Endothelial cell (in vitro differentiated cells): ENCODE measurements around the gene HTT. TPM values are rescaled to one million over a fixed set of nuclear protein-coding genes. Genes with fewer than 3 reads are reported as not detected.

Experiments used
- DNase-seq: peaks from one replicate; pipeline ENCODE4 v3.0.0; 2021; ENCODE audit warnings: low spot score
- H3K27ac Mint-ChIP-seq: one replicate; pipeline ENCODE4 v1.8.0; 2021; ENCODE audit warnings: mixed read lengths, inconsistent platforms; ENCODE audit not compliant: unreplicated experiment
- H3K27me3 Mint-ChIP-seq: one replicate; pipeline ENCODE4 v1.8.0; 2021; ENCODE audit warnings: mild to moderate bottlenecking, moderate library complexity, mixed read lengths, inconsistent platforms; ENCODE audit not compliant: unreplicated experiment
- H3K36me3 Mint-ChIP-seq: one replicate; pipeline ENCODE4 v1.8.0; 2021; ENCODE audit warnings: mild to moderate bottlenecking, low read depth, mixed read lengths, inconsistent platforms; ENCODE audit not compliant: unreplicated experiment
- H3K4me1 Mint-ChIP-seq: one replicate; pipeline ENCODE4 v1.8.0; 2021; ENCODE audit warnings: mild to moderate bottlenecking, mixed read lengths, inconsistent platforms; ENCODE audit not compliant: unreplicated experiment
- H3K4me3 Mint-ChIP-seq: one replicate; pipeline ENCODE4 v1.8.0; 2021; ENCODE audit warnings: mild to moderate bottlenecking, mixed read lengths, inconsistent platforms; ENCODE audit not compliant: unreplicated experiment
- H3K9me3 Mint-ChIP-seq: one replicate; pipeline ENCODE4 v1.8.0; 2021; ENCODE audit warnings: mixed read lengths, inconsistent platforms; ENCODE audit not compliant: unreplicated experiment
- CTCF ChIP-seq: fragments of 200-600 bp; sonication (generic); IDR thresholded peaks from one replicate; pipeline ENCODE4 v1.5.0; 2021; ENCODE audit warnings: antibody characterized with exemption; ENCODE audit not compliant: unreplicated experiment
- total RNA-seq: library from RNA; stranded (reverse); fragmentation: NEBNext Ultra II Directional; extraction: Animal tissue kit (Norgen Biotek cat#: 25700); gene quantifications from one replicate; pipeline ENCODE4 v1.2.1, GENCODE V29; 2021; ENCODE audit not compliant: unreplicated experiment

The HTT gene
- total RNA-seq, 1 donor from 2014 or later: 62.4 TPM

- Mint-ChIP-seq H3K4me3 (peak overlapping the region; percentile 77), H3K4me1 (no peaks in the 10 kb centered on the region), H3K27ac (no peak overlapping the region), H3K36me3 (peaks cover 51% of the 10 kb centered on the region), H3K27me3 (peaks cover 6% of the 10 kb centered on the region), H3K9me3 (no peaks in the 10 kb centered on the region)
- DNase-seq: no peak
- no peak for TF ChIP-seq CTCF
These were observed 154.8 kb downstream of the HTT start for GRCh38 chr4:3229328-3229727.

- Mint-ChIP-seq H3K27ac (no peak overlapping the region), H3K27me3 (peaks cover 11% of the 10 kb centered on the region), H3K9me3 (no peaks in the 10 kb centered on the region), H3K36me3 (peaks cover 51% of the 10 kb centered on the region), H3K4me1 (no peaks in the 10 kb centered on the region), H3K4me3 (peak overlapping the region; percentile 77)
- no peak for TF ChIP-seq CTCF
- DNase-seq: no peak
These were observed 155.5 kb downstream of the HTT start for GRCh38 chr4:3229964-3230363.

GRCh38 chr4:3231471-3231870 is 157.0 kb downstream of the HTT start:
- H3K27me3 Mint-ChIP-seq: peaks cover 14% of the 10 kb centered on the region
- no peak for DNase-seq
- peak overlapping the region; percentile 56 for H3K4me3 Mint-ChIP-seq
- H3K36me3 Mint-ChIP-seq: peaks cover 51% of the 10 kb centered on the region
- no peaks in the 10 kb centered on the region for H3K4me1 Mint-ChIP-seq
- no peak overlapping the region for H3K27ac Mint-ChIP-seq
- no peak for TF ChIP-seq CTCF
- H3K9me3 Mint-ChIP-seq: no peaks in the 10 kb centered on the region

- Mint-ChIP-seq H3K36me3 (peaks cover 47% of the 10 kb centered on the region), H3K27ac (no peak overlapping the region), H3K9me3 (no peaks in the 10 kb centered on the region), H3K4me1 (no peaks in the 10 kb centered on the region), H3K4me3 (peak overlapping the region; percentile 56), H3K27me3 (peaks cover 14% of the 10 kb centered on the region)
- DNase-seq: no peak
- no peak for TF ChIP-seq CTCF
These were observed 157.5 kb downstream of the HTT start for GRCh38 chr4:3232001-3232400.

GRCh38 chr4:3232871-3233271 is 158.4 kb downstream of the HTT start:
- no peak for DNase-seq
- peaks cover 52% of the 10 kb centered on the region for H3K36me3 Mint-ChIP-seq
- H3K4me3 Mint-ChIP-seq: no peak overlapping the region
- H3K27ac Mint-ChIP-seq: no peak overlapping the region
- no peaks in the 10 kb centered on the region for H3K9me3 Mint-ChIP-seq
- TF ChIP-seq CTCF: no peak
- no peaks in the 10 kb centered on the region for H3K4me1 Mint-ChIP-seq
- peaks cover 18% of the 10 kb centered on the region for H3K27me3 Mint-ChIP-seq
